Ecto neural progenitor cell (in vitro differentiated cells): ENCODE data around the gene IREB2.
A peak's percentile ranks its signal among the peaks of the same experiment; 100 is the strongest.
"Not testable (repeated sequence)": the region's sequence is repeated elsewhere in the genome, so short reads cannot be mapped to it uniquely, and the experiment has no call there.

Experiments
- DNase-seq: peaks from one replicate; pipeline ENCODE4 v3.0.0-alpha.2; 2018; ENCODE audit warnings: low spot score

Gene IREB2, protein sequence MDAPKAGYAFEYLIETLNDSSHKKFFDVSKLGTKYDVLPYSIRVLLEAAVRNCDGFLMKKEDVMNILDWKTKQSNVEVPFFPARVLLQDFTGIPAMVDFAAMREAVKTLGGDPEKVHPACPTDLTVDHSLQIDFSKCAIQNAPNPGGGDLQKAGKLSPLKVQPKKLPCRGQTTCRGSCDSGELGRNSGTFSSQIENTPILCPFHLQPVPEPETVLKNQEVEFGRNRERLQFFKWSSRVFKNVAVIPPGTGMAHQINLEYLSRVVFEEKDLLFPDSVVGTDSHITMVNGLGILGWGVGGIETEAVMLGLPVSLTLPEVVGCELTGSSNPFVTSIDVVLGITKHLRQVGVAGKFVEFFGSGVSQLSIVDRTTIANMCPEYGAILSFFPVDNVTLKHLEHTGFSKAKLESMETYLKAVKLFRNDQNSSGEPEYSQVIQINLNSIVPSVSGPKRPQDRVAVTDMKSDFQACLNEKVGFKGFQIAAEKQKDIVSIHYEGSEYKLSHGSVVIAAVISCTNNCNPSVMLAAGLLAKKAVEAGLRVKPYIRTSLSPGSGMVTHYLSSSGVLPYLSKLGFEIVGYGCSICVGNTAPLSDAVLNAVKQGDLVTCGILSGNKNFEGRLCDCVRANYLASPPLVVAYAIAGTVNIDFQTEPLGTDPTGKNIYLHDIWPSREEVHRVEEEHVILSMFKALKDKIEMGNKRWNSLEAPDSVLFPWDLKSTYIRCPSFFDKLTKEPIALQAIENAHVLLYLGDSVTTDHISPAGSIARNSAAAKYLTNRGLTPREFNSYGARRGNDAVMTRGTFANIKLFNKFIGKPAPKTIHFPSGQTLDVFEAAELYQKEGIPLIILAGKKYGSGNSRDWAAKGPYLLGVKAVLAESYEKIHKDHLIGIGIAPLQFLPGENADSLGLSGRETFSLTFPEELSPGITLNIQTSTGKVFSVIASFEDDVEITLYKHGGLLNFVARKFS

DNA sequence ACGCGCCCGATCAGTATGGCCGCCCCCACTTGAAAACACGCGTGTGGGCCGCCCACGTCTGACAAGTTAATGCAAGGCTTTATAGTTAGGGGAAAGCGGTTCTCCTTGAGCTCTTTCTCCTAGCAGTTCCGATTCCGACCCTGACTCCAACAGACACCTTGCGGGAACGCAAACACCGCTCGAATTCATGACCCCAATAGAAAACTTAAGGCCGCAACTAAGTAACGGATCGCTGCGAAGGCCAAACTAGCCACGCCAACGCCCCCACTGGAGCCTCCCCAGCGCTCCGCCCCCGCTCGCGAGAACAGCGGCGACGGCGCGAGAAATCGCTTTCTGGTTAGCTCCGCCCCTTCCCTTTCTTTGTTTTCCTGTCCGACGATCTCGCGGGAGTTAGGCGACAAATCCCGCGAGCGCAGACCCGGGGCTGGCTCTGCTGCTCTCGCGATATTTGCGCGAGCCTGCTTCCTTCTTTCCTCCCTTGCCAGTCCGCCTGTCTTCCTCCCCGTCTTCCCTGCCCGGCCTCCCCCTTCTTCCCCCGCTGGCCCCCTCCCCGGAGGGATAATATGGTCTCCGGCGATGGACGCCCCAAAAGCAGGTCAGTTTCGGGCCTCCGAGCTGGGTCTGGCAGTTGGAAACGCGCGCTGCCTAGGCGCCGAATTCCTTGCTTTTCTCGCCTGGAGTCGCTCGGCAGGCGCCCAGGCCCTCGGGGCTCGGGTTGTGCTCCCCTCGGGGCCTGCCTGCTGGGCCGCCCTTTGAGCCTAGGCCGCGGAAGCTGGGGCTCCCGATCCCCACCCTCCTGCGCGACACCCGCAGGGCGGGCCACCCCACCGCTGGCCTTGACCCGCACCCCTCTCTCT, at the start of gene IREB2:
Gene IREB2 (plus strand): TSS at position 455 of the 857 bp plus-strand sequence. CDS start 122 bp downstream, at position 577.
- DNase-seq = peak; percentile 98

DNA sequence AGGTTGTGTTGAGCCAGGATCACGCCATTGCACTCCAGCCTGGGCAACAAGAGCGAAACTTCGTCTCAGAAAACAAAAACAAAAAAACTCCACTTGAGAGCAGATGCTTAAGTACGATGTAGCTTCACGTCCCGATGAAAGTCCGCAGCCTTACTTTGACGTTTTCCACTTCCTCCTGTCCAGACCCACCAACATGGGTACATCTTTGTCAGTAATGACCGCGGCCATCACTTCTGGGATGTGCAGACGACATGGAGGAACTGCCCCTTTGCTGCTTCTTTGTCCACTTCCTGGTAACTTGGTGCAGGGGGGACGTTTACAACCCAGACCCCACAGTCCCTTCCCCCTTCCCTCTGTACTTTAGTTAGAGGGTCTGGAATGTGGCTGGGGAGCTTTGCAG, 49.2 kb upstream of the IREB2 start:
- DNase-seq = no peak

DNA sequence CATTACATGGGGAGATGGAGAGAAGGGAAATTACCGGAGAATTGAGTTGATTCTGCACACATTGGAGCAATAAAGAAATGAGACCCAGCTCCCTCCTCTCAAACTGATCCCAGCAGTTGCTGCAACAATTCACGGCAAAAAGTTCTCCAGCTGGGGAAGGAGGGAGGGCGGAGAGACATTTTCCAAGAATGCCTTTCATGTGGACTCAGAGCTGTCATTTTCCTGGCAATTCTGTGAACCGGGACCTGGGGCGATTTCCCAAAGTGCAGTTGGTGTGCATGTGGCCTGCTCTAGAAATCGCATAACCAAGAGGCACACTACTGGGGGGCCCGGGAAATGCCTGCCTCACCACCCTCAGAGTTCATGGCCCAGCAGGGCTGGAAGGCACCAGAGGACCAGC, 48.7 kb upstream of the IREB2 start:
- DNase-seq = no peak

DNA sequence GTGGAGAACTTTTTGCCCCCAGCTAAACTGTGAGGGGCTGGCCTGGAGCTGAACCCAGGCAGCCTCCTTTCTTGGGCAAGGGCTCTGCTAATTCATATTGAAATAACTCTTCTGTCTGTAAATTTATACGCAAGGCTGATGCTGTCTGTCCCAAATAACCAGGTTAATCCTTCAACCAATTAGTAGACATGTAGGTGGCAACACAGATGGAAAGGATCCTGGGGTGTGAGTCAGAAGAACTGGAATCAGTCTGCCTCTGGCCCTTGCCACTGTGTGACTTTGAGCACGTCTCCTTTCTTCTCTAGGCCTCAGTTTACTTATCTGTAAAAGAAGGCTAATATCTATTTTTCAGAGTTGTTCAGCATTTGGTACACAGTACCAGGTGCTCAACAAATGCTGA, 48.3 kb upstream of the IREB2 start:
- no peak for DNase-seq

DNA sequence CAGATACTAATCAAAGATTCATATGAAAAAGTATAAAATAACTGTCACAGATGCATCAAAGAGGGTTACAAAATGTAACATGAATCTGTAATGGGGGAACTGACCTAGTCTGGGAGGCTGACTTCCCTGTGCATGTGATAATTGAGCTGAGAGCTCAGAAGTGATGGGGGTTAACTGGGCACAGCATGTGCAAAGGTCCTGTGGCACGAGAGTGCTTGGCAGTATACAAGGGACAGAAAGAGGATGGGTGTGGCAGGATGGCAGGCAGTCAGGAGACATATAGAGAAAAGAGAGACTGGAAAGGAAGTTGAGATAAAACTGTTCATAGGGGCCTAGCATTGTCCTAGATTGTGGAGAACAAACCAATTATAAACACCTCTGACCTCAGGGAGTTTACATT, 47.8 kb upstream of the IREB2 start:
- no peak for DNase-seq

DNA sequence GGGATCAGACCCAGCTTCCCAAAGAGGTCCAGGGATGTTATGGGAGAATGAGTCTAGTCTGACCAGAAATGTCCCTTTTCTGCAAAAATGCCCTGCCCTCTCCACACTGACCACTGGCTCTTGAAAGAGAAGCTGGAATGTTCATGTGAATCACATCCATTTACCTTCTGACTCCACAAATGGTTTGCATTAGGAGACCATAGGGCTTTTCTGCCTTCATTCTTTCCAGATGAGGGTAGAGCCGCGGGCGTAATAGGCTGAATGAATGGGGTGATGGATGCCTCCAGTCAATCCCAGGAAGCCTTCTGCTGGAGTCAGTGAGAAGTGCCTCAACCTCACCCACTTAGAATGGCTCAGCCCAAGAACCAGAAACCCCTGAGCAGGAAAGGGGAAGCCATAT, 47.2 kb upstream of the IREB2 start:
- no peak for DNase-seq

DNA sequence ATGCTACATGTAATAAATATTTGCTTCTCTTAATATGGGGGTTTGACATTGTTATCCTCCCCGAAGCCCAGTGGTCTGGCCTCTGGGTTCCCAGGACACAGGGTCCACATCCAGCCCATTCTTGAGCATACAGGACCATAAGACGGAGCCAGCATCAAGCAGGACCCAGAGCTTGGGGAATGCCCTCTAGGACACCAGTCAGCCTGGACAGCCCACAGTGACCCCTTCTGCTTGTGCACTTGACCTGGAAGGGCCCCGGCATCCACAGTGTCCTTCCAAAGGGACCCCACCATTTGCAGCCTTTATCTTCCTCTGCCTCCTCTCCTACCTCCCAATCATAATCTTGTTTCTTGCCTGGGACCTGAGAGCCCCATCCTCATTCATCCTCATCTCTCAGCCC, 46.2 kb upstream of the IREB2 start:
- no peak for DNase-seq

DNA sequence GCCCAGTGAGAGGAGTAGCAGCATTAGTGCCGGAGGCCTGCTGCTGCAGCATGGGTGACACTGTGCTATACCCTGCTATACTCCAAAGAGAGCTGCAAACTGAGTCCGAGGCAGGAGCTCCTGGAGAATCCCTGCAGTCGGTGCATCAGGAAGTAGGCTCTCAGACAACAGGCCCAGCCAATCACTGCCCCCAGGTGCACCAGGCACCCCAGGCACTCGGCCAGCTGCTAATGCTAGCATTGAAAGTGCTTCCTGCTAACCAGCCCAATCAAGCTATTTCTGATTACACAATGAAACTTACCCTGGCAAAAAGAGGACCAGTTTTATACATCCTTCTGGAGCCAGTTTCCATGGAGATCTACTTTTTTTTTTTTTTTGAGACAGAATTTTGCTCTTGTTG, 45.6 kb upstream of the IREB2 start:
- no peak for DNase-seq

DNA sequence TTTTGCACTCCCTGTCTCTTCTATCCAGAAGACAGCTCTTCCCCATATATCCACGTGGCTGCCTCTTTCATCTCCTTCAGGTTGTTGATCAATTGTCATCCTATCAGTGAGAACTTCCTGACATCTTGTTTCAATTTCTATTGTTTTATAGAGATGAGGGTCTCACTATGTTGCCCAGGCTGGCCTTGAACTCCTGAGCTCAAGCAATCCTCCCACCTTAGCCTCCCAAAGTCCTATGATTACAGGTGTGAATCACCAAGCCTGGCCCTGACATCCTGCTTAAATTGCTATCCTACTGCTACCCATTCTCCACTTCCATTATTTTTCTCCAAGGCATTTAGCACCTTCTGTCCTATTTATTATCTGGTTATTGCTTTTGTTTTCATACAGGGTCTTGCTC, 44.9 kb upstream of the IREB2 start:
- DNase-seq = no peak

DNA sequence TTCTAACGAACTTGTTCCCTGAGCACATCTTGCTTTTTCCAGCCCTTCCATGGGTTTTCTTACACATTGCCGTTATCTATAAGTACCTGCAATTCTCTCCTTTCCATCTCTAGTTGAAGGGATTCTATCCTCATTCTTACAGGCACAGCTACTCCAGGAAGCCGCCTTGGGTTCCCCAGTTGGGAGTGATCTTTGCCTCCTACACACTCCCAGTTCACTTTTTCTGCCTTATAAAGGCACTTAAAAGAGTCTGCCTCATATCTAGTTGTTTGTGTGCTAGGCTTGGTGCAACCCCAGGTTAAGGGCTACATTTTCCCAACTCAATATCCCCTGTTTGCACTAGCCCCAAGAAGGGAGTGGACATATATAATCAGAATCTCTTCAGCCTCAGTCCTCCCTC, 44.0 kb upstream of the IREB2 start:
- no peak for DNase-seq

DNA sequence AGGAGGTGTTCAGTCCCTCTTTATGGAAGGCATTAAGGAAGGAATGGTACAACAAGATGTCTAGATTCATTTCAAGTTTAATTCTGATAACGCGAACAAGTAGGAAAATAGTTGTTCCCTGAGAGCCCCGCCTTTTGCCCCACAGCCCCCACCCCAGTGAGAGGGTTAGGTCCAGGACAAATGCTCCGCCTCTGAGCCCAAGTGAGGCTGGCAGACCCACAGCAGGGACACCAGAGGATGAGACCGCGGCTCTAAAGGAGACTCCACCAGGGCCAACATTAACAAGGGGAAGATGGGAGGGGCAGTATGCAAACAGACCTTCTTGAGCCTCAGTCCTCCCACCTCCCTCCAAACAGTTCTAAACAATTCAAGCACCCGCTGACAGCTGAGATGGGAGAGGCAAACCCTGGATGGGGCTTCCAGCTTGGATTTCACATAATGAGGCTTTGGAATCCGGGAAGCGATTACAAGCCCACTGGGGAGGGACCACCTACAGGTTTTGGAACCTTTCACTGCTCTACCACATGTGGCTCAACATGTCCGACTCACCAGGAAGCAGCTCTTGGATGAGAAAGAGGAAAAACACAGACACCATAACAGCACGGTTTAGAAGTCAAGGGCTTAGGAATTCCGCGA, 42.9 kb upstream of the IREB2 start:
- DNase-seq = peak; percentile 57

DNA sequence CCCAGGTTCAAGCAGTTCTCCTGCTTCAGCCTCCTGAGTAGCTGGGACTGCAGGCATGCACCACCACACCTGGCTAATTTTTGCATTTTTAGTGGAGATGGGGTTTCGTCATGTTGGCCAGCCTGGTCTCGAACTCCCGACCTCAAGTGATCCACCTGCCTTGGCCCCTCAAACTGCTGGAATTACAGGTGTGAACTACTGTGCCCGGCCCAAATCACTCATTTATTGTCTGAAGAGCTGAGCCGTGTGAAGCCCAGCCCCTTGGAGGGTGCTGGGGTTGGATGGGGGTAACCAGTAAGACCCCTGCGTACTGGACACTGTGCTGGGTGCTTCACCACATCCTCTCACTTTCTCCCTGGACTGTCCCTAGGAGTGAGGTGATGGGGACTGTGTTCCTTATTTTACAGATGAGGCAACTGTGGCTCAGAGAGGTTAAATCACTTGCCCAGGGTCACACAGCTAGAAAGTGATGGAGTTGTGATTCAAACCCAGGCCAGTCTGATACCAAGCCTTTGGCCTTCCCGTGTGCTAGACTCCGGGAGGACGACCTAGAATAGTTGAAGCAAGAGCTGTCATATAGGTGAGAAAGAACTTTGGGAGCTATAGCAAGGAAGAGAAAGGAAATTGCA, 41.7 kb upstream of the IREB2 start:
- no peak for DNase-seq

DNA sequence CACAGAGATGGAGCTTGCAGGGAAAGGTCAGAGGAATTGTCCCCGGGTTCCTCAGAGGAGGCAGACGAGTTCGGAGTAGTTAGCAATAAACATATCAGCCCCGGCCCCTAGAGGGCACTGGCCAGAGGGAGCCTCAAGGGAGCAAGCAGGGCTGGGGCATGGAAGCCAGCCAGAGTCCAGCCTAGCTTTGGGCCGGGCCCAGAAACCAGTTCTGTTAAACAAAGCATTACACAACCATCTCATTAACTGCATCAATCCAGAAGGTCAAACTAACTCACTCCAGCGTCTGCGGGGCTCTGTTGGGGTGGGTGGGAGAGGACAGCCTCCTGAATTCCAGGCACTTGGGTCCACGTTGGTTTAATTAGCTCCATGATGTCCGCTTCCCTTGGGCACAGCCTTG, 41.0 kb upstream of the IREB2 start:
- no peak for DNase-seq

DNA sequence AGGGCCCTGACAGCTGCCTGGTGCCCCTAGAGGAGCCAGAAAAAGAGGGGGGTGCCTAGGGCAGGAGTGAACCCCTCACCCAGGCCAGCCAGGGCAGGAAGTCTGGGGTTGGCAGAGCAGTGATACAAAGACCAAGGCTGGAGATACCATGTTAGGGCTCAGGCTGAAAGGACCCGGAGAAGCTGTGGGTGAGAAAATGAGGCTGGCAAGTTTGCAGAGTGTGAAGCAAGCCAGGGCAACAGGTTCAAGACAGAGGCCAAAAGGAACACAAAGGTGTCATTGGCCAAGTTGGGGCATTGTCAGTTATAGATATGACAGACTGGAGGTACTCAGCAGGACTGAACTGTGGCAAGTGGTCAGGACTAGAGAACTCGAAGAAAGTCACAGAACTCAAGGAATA, 40.6 kb upstream of the IREB2 start:
- DNase-seq = no peak

DNA sequence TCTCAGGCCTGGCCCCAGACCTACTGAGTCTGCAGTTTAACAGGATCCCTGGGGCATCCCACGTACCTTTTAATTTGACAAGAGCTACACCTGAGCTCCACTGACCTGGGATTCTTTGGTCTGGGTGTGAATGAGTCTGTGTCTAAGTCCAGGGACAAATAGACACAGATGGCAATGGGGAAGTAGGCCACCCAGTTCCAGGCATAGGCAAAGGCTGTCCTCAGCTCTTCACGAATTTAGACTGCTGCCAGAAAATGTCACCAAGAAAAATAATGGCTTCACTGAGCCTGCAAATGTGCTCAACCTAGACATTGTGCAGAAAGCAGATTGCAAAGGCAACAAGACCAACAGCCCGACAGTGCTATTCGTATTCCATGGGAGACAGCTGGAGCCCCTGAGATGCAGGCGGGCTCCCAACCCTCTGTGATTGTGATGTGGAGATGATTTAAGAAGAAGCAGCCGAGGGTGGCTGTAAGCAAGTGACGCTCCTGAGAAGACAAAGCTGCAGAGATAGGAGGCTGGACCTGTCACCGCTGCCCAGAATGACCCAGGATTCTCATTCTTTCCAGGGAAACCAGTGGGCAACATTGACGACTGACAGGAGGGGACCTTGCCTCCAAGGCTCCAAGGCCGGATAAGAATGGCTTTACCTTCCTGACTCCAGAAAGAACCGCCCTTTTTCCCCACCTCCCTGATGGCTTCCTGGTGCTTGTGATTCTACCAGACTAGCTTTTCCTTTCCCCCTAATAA, 39.8 kb upstream of the IREB2 start:
- no peak for DNase-seq

DNA sequence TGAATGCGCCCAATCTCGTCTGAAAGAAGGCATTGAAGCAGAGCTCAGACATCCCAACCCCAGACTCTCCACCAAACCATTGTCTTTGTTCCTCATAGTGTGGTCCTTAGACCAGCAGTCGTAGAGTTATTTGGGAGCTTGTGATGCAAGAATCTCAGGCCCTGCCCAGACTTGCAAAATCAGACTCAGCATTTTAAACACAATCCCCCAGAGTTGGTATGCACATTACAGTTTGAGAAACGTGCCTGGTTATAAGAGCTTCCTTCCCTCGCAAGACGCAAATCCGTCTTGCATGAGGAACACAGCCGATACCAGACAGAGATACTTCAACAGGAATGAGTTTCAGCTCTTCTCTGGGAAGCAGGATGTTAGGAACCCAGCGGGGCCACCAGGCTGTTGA, 38.9 kb upstream of the IREB2 start:
- DNase-seq = no peak

DNA sequence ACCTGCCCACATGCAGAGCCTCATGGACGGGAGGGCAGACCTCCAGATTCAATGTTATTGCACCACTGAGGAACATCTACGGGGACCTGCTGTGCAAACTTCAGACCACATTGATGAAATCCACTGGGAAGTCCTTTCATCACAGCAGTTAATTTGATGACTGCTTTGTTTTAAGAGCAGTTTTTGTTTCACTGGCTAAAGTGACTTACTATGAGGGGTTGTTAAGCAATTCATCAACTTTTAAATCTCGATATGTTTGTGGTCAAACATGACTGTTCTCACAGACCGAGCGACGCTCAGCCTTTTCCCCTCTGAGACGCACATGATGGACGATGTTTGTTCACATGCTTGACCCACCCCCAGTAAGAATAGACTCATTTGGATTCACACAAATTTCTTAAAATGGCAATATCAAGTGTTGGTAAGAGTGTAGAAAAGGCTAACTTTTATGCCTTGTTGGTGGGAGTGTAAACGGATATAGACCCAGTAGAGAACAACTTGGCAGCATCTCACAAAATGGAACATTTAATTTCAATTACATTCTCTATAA, 35.9 kb upstream of the IREB2 start:
- no peak for DNase-seq

DNA sequence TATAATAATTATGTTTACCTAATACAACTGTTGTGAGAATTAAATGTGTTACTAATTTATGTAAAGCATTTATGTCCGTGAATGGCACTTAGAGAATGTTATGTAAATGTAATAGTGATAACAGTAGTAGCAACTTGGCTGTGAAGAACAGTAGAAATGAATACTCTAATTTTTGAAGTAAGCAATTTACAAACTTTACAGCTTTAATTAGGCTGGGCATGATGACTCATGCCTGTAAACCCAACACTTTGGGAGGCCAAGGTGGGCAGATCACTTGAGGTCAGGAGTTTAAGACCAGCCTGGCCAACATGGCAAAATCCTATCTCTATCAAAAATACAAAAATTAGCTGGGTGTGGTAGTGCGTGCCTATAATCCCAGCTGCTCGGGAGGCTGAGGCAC, 33.9 kb upstream of the IREB2 start:
- DNase-seq = no peak

DNA sequence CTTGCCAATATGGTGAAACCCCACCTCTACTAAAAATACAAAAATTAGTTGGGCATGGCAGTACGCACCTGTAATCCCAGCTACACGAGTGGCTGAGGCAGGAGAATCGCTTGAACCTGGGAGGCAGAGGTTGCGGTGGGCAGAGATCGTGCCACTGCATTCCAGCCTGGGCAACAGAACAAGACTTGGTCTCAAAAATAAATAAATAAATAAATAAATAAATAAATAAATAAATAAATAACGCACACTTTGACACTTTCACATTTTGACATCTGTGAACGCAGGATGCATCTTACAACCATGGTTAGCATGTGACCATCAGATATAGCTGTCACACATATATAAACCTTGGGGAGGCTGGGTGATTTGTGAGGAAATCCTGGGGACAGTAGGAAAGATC, 33.2 kb upstream of the IREB2 start:
- not testable (repeated sequence) for DNase-seq

DNA sequence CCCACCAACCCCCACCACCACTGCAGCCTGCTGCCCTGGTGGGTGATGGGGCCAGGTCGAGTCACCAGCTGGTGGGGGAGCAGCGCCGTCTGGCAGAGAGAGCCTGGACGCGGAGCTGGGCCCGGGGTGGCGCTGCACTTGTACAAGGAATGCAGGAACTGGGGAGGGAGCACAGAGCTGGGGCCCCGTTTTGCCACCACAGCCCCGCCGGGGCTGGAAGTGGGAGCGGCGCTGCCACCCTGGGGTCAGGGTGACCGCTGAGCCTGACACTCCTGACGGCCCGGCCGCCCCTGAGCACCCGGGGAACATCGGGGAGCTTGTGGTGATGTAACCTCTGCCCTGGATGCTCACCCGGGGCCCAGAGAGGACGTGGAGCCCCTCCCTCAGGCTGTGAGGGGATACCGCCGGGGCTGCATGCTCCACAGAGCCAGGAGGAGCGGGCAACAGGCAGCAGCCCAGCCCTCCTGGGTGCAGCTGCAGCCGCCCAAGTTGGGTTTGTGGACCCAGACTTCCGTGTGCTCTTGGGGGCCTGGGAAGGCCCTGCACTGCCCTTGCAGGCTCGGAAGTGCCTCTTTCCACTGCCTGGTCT, 32.6 kb upstream of the IREB2 start:
- no peak for DNase-seq
